ENCODE measurements around the gene SMIM17. TPM values are rescaled to one million over a fixed set of nuclear protein-coding genes. Genes with fewer than 3 reads are reported as not detected.

The SMIM17 gene
- 1.3 TPM for polyA plus RNA-seq (ENCODE audit: insufficient read length)

DNA sequence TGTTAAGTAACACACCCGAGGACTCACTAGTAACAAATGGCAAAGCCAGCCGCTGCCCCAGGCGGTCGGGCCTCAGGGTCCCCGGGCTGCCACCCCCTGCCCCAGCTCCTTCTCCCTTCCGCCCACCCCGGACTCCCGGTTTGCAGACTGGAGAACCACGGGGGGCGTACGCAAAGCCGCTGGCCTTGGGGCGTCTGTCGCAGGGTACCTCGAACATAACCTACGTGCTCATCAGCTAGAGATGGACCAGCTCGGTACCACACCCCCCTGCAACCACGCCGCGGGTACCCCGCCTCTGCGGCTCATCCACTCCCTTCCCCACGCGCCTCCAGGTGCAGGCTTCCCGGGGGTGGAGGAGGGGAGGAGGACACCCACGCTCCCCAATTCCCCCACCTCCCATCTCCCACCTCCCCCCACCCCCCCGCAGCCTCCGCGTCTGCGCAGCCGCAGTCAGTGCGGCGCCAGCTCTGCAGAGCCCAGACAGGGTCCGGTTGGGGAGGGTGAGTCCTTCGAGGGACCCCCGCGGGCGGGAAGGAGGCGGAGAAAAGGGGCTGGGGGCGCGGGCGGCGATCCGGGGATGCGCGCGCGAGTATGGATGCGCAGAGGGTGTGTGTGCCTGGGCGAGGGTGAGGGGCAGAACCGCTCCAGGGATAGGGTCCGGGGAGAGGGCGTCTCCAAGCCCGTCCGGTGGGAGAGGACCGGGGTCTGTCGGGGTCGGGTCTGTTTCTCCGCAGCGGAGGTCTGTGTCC, at the start of gene SMIM17:
SMIM17 (plus strand) TSS at position 449 of the 749 bp plus-strand sequence. CDS start 2,509 bp downstream, outside the sequence.
- no peak for DNase-seq

DNA sequence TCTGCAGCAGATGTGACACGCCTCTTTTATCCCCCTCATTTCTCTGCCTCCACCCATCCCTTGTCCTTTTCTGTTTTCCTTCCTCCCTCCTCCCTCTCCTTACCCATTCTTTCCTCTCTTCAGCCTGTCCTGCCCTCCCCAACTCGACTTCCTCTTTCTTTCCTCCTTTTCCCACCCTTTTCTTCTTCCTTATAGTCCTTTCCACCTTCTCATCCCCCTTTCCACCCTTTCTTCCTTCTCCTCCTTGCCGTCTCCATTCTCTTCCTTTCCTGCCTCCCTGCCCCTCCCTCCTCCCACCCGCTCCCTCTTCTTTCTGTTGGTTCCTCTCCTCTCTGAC, 48.5 kb upstream of the SMIM17 start:
- no peak for DNase-seq

DNA sequence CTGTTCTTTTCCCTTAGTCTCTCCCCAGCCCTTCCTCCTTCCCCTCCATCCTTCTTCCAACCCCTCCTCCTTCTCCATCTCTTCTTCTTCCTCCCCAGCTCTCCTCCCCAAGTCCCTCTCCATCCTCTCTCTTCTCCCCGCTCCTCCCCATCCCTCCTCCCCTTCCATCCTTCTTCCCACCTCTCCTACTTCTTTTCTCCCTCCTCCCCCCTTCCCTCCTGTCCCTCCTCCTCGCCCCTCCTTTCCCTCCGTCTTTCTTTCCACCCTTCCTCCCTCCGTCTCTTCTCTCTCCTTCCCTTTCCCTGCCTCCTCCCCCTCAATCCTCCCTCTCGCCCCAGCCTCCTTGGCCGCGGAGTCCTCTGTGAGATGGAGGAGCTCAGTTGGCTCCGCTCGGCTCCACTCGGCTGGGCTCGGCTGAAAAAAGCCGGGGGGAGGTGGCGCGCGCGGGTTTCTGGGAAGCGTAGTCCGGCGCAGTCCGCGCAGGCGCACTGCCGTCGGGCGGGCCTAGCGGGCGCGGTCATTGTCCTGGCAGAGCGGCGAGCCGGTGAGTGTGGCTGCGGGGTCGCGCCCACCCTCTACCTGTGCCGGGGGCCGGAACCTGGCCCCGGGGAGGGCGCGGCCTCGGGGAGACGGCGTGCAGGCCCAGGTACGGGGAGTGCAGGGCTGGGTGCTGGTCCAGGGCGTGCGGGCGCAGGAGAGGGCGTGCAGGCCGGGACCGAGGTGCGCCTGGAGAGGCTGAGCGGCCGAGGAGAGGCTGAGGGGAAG, 48.0 kb upstream of the SMIM17 start, which contains the start of gene ZNF71:
ZNF71 (plus strand) TSS at position 520 of the 765 bp plus-strand sequence. CDS start 6,257 bp downstream, outside the sequence.
- DNase-seq, result peak; percentile 90

DNA sequence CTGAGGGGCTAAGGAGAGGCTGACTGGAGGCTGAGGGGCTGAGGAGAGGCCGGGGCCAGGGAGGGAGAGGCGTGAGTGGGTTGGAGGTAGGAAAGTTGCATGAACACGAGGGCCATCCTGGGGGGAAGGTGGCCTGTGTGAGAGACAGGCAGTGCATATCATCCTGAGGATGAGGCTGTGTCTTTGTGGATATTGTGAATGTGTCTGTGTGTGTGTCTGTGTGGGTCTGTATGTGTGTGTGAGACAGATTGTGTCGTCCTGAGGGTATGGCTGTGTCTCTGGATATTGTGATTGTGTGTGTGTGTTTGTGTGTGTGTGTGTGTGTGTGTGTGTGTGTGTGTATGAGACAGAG, 47.4 kb upstream of the SMIM17 start:
- no peak for DNase-seq

DNA sequence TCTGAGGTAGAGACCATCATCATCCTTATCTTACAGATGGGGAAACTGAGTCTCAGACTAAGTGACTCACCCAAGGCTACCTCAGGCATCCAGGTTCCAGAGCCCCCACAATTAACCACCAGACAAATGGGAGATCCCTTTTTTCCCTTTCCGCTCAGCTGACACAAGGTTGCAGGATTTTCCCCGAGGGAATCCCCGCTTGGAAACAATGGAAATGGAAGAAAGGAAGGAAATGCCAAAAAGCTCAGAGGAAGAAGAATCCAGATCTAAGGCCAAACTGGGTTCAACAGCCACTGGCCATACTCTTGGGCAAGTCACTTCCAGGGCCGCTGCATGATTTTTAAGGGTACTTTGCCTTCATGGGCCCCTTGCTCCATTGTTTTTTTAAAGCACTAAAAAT, 46.3 kb upstream of the SMIM17 start:
- DNase-seq, result no peak

DNA sequence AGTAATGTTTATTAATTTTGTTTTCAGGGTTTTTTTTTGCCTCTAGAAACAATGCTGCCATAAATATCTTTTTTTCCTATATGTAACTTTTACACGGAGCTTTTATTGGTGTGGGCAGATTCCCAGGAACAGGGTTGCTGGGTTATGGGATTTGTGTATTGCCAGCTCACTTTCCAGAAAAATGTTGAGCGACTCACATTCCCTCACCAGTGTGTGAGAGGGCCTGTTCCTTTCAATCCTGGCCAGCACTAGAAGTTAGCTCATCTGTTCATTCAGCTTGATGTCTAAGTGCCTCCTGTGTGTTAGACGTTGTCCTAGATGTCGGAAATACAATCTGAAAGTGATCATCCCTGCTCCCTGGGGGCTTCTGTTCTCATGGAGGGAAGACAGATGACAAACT, 45.3 kb upstream of the SMIM17 start:
- DNase-seq, result no peak

DNA sequence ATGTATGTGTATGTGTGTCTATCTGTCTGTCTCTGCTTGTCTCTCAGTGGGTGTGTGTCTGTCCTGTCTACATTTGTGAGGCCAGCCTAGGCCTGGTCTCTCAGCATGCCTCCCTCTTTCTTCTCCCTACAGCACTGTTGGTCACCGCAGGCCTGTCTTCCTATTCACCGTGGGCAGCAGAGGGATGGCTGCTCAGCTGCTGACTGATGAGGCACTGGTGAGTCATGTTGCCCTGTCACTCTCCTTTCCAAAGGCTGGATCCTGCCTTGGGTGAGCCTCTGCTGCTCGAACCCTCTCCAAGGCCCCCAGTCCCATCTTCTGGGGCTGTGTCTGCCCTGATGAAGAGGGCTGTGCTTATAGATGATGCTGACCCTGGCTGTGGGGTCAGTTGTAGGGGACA, 41.6 kb upstream of the SMIM17 start:
- no peak for DNase-seq

DNA sequence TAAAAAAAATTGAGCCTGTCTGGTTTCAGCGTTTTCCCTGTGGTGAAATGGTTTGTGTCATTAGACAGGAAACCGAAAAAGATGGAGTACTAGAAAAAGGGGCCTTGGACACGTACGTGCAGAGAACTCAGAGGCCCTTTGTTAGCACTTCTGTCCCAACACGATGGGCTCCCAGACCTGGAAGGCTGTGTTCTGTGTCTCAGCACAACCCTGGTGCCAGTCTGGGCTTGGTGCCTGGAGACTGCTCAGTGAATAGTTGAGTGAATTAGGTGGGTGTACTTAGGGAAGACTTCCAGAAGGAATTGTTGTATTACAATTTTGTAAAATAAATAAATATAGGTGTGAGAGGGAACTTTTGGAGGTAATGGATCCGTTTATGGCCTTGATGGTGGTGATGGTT, 39.1 kb upstream of the SMIM17 start:
- DNase-seq, result no peak

DNA sequence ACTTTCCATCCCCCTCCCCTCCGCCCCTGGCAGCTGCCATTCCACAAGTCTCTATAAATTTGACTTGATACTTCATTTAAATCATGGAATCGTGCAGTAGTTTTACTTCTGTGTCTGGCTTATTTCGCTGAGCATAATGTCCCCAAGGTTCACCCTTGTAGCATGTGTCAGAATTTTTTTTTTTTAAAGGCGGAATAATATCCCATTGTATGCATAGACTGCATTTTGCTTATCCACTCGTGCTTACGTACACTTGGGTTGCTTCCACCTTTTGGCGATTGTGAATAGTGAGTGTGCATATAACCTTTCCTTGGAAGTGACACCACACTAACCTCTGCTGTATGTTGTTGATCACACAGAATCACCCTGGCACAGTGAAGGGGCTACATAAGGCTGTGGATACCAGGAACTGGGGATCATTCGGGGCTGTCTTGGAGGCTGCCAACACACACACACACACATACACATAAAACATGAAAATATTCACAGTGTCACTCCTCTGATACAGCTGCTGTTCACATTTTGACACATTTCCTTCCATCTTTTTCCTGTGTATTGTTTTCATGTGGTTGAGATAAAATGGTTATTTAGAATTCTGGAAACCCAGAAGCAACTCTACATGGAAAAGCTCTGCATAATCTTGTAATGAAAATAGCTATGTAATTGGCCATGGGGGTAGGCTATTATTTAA, 34.5 kb upstream of the SMIM17 start:
- DNase-seq, result no peak

DNA sequence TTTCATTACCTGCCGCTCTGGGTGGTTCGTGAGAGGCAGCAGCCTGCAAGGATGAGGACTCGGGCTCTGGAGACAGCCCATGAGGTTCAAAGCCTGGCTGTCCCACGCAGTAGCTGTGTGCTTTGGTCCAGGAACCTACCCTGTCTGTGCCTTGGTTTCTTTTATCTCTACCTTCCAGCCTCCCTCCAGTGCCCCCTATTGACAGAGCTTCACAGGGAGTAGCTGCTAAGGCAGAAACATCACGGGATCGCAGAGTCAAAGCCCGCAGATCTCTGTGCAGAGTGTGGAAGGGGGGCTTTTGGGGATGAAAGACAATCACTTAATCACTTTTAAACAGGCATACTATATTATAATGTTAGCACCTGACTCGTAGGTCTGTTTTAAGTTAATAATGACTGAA, 31.7 kb upstream of the SMIM17 start:
- no peak for DNase-seq

DNA sequence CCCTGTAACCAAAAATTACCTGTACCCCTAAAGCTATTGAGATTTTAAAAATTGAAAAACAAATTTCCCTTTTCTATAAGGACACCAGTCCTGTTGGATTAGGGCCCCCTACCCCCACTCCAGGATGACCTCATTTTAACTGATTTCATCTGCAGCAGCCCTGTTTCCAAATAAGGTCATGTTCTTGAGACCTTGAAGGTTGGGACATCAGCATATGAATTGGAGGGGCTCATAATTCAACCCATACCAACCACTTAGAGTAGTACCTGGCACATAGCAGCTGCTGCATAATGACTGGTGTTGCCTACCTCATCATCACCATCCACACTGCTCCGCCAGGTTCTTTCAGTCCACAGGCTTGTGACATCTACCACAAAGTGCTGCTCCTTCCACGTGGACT, 30.2 kb upstream of the SMIM17 start:
- no peak for DNase-seq

DNA sequence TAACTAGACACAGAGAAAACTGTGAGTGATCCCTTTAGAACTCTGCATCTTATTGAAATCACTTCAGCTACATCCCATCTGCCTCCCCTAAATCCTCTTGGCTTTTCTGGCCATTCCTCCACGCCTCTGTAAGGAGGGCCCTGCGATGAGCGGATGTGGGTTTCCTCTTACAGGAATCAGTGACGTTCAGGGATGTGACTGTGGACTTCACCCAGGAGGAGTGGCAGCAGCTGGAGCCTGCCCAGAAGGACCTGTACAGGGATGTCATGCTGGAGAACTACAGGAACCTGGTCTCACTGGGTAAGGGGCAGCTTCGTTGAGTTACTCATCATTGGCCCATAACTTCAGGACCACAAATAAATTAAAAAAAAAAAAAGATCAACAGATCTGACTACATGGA, 29.3 kb upstream of the SMIM17 start:
- DNase-seq, result no peak

DNA sequence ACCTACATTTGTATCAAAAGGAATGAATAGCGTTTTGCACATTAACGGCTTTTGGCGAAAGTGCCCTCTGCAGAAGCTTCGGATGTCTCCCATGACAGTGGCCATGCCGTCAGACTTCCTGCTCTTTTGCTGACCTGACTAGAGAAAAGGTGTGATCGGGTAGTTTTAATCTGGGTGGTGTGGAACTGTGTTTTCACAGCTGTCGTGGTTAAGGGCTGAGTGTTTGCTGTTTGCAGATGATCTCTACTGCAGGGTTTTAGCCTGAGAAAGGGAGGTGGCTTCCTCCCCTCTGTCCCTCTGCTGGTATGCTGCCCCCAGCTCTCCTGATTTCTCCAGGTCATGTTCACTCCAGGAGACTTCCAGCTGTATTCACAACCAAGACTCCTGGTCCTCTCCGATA, 25.4 kb upstream of the SMIM17 start:
- no peak for DNase-seq

DNA sequence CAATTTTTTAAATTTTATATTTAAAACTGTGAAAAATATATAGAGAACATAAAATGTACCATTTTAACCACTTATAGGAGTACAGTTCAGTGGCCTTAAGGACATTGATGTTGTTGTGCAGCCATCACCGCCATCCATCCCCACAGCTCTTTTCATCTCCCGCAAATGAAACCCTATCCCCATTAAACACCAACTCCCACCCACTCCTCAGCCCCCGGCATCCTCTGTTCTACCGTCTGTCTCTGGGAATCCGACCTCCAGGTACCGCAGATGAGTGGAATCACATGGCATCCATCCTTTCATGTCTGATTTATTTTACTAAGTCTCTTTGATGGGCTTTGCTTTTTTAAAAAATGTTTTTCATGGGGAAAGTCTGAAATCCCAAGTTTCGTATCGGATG, 23.8 kb upstream of the SMIM17 start:
- DNase-seq, result no peak

DNA sequence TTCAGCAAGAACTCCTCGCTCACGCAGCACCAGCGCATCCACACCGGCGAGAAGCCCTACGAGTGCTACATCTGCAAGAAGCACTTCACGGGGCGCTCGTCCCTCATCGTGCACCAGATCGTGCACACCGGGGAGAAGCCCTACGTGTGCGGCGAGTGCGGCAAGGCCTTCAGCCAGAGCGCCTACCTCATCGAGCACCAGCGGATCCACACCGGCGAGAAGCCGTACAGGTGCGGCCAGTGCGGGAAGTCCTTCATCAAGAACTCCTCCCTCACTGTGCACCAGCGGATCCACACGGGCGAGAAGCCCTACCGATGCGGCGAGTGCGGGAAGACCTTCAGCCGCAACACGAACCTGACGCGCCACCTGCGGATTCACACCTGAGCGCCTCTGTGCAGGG, 20.6 kb upstream of the SMIM17 start:
- no peak for DNase-seq

DNA sequence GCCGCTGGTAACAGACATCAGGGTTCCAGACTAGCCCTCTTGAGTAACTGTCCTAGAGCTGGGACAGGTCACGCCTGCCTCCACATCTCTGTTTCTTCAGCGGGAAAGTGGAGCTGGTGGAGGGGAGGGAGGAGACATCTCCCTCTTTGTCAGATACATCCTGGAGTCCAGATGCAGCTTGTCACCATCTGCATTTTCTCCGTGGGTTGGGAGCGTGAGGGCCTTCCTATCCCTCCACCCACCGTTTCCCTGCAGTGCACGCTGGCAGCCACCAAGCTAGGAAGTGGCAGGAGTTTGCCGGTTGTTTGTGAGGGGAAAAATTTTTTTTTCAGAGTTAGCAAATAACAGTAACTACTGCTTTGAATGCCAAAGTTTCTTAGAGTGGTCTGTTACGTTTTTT, 20.0 kb upstream of the SMIM17 start:
- DNase-seq, result no peak

DNA sequence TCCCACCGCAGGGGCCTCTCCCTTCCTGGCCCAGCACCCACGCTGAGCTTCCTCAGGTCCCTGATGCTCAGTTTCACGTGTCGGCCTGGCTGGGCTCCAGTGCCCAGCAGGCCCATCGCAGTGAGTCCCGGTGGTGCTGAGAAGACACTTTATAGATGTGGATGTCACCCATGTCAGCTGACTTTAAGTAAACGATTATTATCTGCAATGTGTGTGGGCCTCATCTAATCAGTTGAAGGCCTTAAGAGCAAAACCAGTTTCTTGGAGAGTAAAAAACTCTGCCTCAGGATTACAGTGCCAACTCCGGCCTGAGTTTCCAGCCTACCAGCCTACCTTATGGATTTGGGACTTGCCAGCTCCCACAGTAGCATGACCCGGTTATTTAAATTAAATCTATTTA, 17.3 kb upstream of the SMIM17 start:
- DNase-seq, result no peak

DNA sequence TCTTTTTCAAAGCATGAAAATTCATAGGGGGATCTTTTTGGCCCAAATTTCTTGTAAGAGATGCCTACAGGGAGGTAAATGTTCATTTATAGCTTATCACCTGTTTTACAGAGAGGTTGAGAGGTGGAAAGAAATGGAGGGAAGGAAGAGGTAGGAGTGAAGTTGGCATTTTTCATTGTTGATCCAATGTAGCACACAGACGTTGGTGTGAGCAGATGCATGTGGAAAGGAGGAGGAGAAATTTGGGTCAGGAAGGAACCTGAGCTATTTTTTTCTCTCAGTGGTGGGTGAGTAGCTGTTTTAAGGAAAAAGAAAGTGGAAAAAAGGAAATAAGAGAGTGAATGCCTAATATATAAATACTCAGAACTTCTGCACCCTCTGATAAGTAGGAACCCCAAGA, 9.9 kb upstream of the SMIM17 start:
- DNase-seq, result no peak

DNA sequence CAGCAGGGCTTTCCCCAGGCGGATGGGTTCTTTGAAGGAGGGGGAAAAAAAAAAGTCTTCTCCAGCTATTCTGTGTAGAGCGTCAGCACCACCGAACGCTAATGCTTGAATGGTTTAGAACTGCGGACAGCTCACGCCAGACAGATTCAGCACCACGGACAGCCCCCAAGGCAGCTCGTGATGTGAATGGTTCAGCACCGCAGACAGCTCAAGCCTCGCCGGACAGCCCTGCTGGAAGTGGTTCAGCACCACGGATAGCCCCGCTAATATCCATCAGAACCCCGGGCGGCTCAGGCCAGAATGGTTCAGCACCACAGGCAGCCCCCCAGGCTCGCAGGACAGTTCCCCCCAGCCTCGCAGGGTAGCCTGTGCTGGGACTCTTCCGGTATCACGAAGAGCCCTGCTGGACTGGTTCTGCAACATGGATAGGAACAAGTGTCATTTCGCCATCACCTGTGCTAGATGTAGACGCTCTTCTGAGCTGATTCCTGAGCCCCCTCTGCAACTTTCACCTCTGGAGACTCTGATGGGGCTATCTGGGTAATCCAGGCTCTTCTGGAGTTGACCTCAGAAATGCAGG, 4.9 kb upstream of the SMIM17 start:
- DNase-seq, result peak; percentile 81

DNA sequence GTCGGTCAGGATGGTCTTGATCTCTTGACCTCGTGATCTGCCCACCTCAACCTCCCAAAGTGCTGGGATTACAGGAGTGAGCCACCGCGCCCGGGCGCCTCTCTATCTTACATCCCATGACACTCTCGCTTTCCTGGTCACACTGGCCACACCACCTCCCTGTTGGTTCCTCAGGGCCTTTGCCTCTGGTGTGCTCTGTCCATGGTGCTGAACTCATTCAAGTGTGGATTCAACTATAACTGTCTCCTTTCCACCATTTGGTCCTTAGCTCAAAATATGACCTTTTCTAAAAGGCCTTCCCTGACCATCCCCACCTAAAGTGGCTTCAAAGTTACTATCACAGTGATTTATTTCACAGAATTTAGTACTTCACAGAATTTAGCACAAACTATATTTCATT, 3.7 kb upstream of the SMIM17 start:
- peak; percentile 21 for DNase-seq

DNA sequence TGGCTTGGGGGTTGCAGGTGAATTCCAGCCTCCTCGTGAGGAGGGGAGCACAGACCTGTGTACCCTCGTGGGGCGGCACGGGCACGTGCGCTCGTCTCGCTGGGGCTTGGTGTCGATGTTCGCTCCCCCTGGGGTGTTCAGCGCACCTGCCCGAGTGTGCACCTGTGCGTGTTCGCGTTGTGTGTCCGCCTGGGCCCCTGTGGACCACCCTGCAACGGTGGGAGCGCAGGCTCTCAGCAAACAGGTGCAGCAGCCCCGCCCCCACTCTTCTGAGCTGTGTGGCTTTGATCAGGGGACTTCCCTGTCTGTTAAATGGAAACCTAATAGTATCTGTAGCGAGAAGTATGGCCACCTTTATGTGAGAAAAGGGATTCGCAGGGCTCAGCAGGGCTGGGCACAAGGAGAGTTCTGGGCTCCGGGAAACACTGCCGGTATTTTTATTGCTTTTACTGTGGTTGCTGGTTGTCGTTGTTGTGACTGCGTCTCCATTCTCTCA, 549 bp downstream of the SMIM17 start:
- no peak for DNase-seq

DNA sequence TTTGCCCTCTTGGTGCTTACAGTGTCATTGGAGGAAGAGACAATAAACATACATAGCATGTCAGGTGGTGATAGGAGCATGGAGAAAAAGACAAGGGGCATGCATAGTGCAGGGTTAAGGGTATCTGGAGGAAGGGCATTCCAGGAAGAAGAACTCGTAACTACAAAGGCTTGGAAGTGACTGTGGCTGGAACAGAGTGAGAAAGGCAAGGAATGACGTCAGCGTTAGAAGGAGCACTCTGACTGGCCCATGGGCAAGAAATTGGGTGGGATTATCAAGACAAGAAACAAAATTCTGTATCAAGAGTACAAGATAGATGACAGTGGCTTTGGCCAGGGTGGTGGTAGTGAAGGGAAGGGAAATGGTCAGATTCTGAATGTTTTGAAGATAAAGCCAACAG, 11.2 kb downstream of the SMIM17 start:
- DNase-seq, result no peak

Data from hindlimb muscle (tissue), 1 donor.